K562 (cell line): ENCODE results near the gene TEX28. TPM values are rescaled to one million over a fixed set of nuclear protein-coding genes. Genes with fewer than 3 reads are reported as not detected.
"Not testable (repeated sequence)": the region's sequence is repeated elsewhere in the genome, so short reads cannot be mapped to it uniquely, and the experiment has no call there.

Experiments
- ATAC-seq: fragments of 200-7000 bp; cut with Tn5 transposase; 3 replicates; pipeline ENCODE4 v1.9.1; 2020; ENCODE audit warnings: moderate library complexity
- BruUV-seq: library from RNA; stranded (reverse); fragments of 400-500 nt; replicated peaks from 2 replicates; lab custom pipeline; 2021; lab: Mats Ljungman, UMichigan
- CTCF ChIA-PET: fragments of 300-600 bp; formaldehyde crosslinking; extraction: SDS; loops from one replicate; lab custom pipeline; 2021; ENCODE audit warnings: low intra/inter-chr PET ratio; lab: Yijun Ruan, JAX
- POLR2A ChIA-PET: fragments of 300-600, 350-650 bp; sonication (Branson Sonifier 250); formaldehyde crosslinking; extraction: SDS; loops from one replicate; lab custom pipeline; 2021; ENCODE audit warnings: antibody characterized with exemption, inconsistent platforms; lab: Yijun Ruan, JAX
- DNase-seq, 4 experiments: peaks; one replicate each; pipeline versions ENCODE4 v3.0.0 to v3.0.0-alpha.2; 2011 to 2018; ENCODE audit warnings: low spot score in 3 of 4, mixed read lengths in 3 of 4; ENCODE audit errors: extremely low read depth in 1 of 4
- FAIRE-seq: peaks from 2 replicates; lab custom pipeline; 2011; peaks lifted over from hg19 to GRCh38; lab: Jason Lieb, UNC
- H2AFZ ChIP-seq: 2 replicates; pipeline ENCODE4 v1.6.0; 2011; ENCODE audit warnings: low read depth, low read length, control low read depth, inconsistent platforms
- H3K27ac ChIP-seq: fragments of 200-600 bp; 3 replicates; pipeline ENCODE4 v1.8.0; 2011; ENCODE audit warnings: low read depth, mild to moderate bottlenecking, control low read depth, inconsistent platforms, low read length, moderate library complexity, mixed read lengths; ENCODE audit errors: extremely low read depth
- H3K27me3 ChIP-seq, 2 experiments: fragments of 300-600 bp in 1 of 2; 2 replicates in 1 of 2; 3 replicates in 1 of 2; pipeline versions ENCODE4 v1.6.0 to v1.8.0; 2011; ENCODE audit warnings: inconsistent platforms in 2 of 2, low read length in 2 of 2, mild to moderate bottlenecking in 1 of 2, mixed read lengths in 1 of 2, moderate library complexity in 1 of 2; ENCODE audit not compliant: control insufficient read depth in 2 of 2, insufficient read depth in 2 of 2
- H3K36me3 ChIP-seq: fragments of 300-600 bp; 3 replicates; pipeline ENCODE4 v1.8.0; 2011; ENCODE audit warnings: mild to moderate bottlenecking, low read length, inconsistent platforms; ENCODE audit not compliant: control insufficient read depth, insufficient read depth
- H3K4me1 ChIP-seq, 2 experiments: fragments of 200-600 bp in 1 of 2; replicated peaks in 1 of 2; 2 replicates in 1 of 2; 3 replicates in 1 of 2; pipeline versions ENCODE4 v1.5.1 to v1.8.0; 2011; ENCODE audit warnings: inconsistent platforms in 2 of 2, low read length in 2 of 2, mild to moderate bottlenecking in 1 of 2, mixed read lengths in 1 of 2, moderate library complexity in 1 of 2; ENCODE audit not compliant: control insufficient read depth in 2 of 2, insufficient read depth in 2 of 2
- H3K4me2 ChIP-seq: 2 replicates; pipeline ENCODE4 v1.6.1; 2011; ENCODE audit warnings: low read length, control low read depth, inconsistent platforms, mixed read lengths; ENCODE audit not compliant: insufficient read depth
- H3K4me3 ChIP-seq: fragments of 200-600 bp; sonication (generic), shearing (Covaris generic); 2 replicates; pipeline ENCODE4 v1.5.1; 2016; ENCODE audit warnings: control low read depth, inconsistent platforms
- H3K79me2 ChIP-seq: fragments of 200-600 bp; 3 replicates; pipeline ENCODE4 v1.8.0; 2011; ENCODE audit warnings: low read length, inconsistent platforms; ENCODE audit not compliant: control insufficient read depth, insufficient read depth
- H3K9ac ChIP-seq, 2 experiments: 2 replicates each; pipeline versions ENCODE4 v1.6.0 to v1.6.1; 2011; ENCODE audit warnings: low read depth in 2 of 2, low read length in 2 of 2, control low read depth in 1 of 2, inconsistent platforms in 1 of 2, mild to moderate bottlenecking in 1 of 2, mixed read lengths in 1 of 2; ENCODE audit not compliant: insufficient read depth in 1 of 2
- H3K9me1 ChIP-seq: one replicate; pipeline ENCODE4 v1.6.0; 2011; ENCODE audit warnings: inconsistent platforms, mild to moderate bottlenecking, low read length, moderate library complexity; ENCODE audit not compliant: control insufficient read depth, insufficient read depth
- H3K9me3 ChIP-seq: replicated peaks from 2 replicates; pipeline ENCODE4 v1.5.1; 2011; ENCODE audit warnings: low read depth, low read length, inconsistent platforms; ENCODE audit not compliant: control insufficient read depth, insufficient read depth
- H4K20me1 ChIP-seq: replicated peaks from 2 replicates; pipeline ENCODE4 v1.6.1; 2011; ENCODE audit warnings: low read length, inconsistent platforms, mixed read lengths; ENCODE audit not compliant: control insufficient read depth, insufficient read depth
- WGBS: fragments of 100-300 bp; shearing (Covaris generic); methylation state at CpG from one replicate; pipeline ENCODE4 v1.1.6; 2016; ENCODE audit warnings: low coverage, mixed read lengths; ENCODE audit not compliant: insufficient coverage; ENCODE audit errors: missing lambda C conversion rate; 5-methylcytosine and 5-hydroxymethylcytosine counted together
- in situ Hi-C: fragments of 300-500 bp; cut with MboI; formaldehyde crosslinking; loops from 4 replicates; pipeline ENCODE4 v1.15.0; 2018; ENCODE audit warnings: inconsistent platforms, mixed read lengths
- intact Hi-C: fragments of 100-400 bp; cut with micrococcal nuclease; formaldehyde crosslinking; loops from 2 replicates; pipeline ENCODE4 v1.14.2; 2022
- polyA plus RNA-seq, 8 experiments: library from polyadenylated mRNA; depleted of rRNA in 4 of 8; stranded (reverse) in 5 of 8; unstranded in 3 of 8; fragments of >200 nt; fragmentation: Nextera tagmentation in 2 of 8; fragmentation: Illumina TruSeq in 1 of 8; extraction: Ambion mirVana in 2 of 8; extraction: Trizol in 1 of 8; gene quantifications; 2 replicates each; pipeline versions ENCODE4 v1.2.1 to v1.2.3, GENCODE V29; 2011 to 2014; ENCODE audit warnings: inconsistent platforms in 1 of 8, missing spikeins in 1 of 8
- total RNA-seq, 7 experiments: library from RNA; depleted of rRNA in 6 of 7; stranded (reverse); fragments of >200 nt in 6 of 7; fragmentation: Illumina TruSeq in 2 of 7; extraction: Trizol in 2 of 7; gene quantifications; 2 replicates each; pipeline versions ENCODE4 v1.2.1 to v1.2.3, GENCODE V29; 2011 to 2021; ENCODE audit warnings: low replicate concordance in 1 of 7

The TEX28 gene
- total and polyA plus RNA-seq, 9 of the 15 experiments (the other 6 are each of a cell fraction or from before 2014, with no cell fraction given), result not detected

DNA sequence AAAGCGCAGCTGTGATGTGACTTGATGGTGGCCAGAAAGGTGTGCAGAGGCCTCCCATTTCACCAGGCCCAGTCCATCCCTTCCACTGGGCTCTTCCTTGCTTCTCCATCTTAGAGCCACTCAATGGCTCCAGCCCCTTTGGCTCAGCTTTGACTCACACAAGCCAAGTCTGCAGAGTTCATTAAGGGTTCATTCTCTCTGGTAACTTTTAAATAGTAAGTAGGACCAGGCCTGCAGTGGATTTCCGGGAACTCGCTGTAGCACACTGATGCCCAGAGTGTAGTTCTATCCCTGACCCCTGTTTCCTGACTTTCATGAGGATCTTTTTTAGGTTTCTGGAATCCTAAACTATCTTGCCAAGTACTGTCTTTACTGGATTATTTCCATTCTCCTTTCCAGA lies 63.5 kb downstream of the TEX28 start:
- H3K9me3 ChIP-seq, in situ Hi-C loops, H3K9ac ChIP-seq, H3K79me2 ChIP-seq, POLR2A ChIA-PET, CTCF ChIA-PET, BruUV-seq, H3K27me3 ChIP-seq, FAIRE-seq, DNase-seq, intact Hi-C loops, H3K27ac ChIP-seq, H3K4me2 ChIP-seq, H3K9me1 ChIP-seq, ATAC-seq, H3K4me1 ChIP-seq, H3K36me3 ChIP-seq, H2AFZ ChIP-seq, H3K4me3 ChIP-seq, H4K20me1 ChIP-seq: not testable (repeated sequence)
- no CpG with 5 or more reads among the region's 3 CpGs for WGBS

GRCh38 chrX:154226706-154227105 lies 68.2 kb downstream of the TEX28 start:
- H3K9me1 ChIP-seq, H3K79me2 ChIP-seq, H4K20me1 ChIP-seq, H3K9me3 ChIP-seq, CTCF ChIA-PET, H3K4me3 ChIP-seq, DNase-seq, H3K36me3 ChIP-seq, H3K9ac ChIP-seq, ATAC-seq, H3K4me2 ChIP-seq, intact Hi-C loops, H3K27me3 ChIP-seq, H2AFZ ChIP-seq, H3K27ac ChIP-seq, POLR2A ChIA-PET, BruUV-seq, H3K4me1 ChIP-seq, FAIRE-seq: not testable (repeated sequence)
- no CpG with 5 or more reads among the region's 9 CpGs for WGBS
- in situ Hi-C loops, result loop anchor here (10.0 kb wide), 1 partner anchor 82 kb away; the partner anchor contains the start of gene OPN1LW

DNA sequence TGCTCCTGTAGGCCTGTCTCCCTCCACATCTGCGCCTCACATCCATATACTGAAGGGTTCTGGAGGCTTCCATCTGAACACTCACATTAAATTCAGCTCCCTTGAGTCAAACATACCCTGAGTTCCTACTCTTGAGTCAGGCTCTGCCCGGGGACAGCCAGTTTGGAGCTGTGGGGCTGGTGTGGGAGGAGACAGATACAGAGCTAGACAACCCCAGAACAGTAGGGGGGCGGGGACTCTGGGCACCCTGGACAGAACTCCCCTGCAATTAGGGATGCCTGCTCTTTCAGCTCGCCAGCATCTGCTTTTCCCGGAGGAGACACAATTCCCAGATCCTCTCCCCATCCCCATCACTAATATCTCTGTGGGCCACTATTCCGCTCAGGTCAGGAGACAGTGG lies 69.6 kb downstream of the TEX28 start:
- no CpG with 5 or more reads among the region's 6 CpGs for WGBS
- H2AFZ ChIP-seq, H3K27ac ChIP-seq, H3K27me3 ChIP-seq, H3K36me3 ChIP-seq, H3K79me2 ChIP-seq, DNase-seq, CTCF ChIA-PET, POLR2A ChIA-PET, H3K9me1 ChIP-seq, H3K4me2 ChIP-seq, H3K4me3 ChIP-seq, H4K20me1 ChIP-seq, intact Hi-C loops, H3K9ac ChIP-seq, FAIRE-seq, BruUV-seq, H3K4me1 ChIP-seq, H3K9me3 ChIP-seq: not testable (repeated sequence)
- ATAC-seq, result peak; percentile 49
- in situ Hi-C loops, result loop anchor here (10.0 kb wide), 1 partner anchor 80 kb away; the partner anchor contains the start of gene OPN1LW
